ENCODE measurements around the gene FTSJ3. TPM values are rescaled to one million over a fixed set of nuclear protein-coding genes. Genes with fewer than 3 reads are reported as not detected.

FTSJ3 gene
- total RNA-seq, 1 experiment from 2014 or later: 36.7 TPM

DNA sequence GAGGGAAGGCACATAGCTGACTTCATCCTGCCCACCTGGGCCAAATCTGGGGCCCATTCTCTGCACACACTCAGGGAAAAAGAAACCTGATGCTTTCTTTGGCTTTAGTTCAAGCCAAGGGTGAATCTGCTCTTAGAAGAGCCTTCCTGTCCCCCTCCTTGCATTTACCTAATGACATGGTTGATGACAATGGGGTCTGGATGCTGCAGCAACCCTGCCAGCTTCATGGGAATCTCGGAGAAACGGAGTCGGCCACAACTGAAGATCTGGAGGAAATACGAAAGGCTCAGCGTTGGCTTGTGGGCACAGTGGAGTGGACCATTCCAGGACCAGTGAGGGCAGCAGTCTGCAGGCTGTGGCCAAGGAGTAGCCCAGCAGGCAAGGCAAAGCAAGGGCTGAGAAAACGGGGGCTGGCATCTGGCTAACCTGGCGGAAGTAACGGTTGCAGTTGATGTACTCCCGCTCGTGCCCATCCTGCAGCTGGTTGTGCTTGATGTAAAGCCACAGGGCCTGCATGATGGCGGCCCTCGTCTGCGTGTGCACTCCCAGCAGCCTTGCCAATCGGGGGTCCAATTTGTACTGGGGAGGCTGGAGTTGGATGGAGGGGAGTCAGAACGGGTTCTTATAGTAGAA is 6.4 kb upstream of the FTSJ3 start:
- ChIA-PET POLR2A (interaction anchor here (0.7 to 1.7 kb wide), 3 partner anchors 7 to 61 kb away, joined by 3 to 7 read pairs (median 6); partner anchors contain the start of genes CCDC47 and DDX42), CTCF (interaction anchor here (0.6 to 2.4 kb wide), 16 partner anchors 9 to 237 kb away, joined by 3 to 9 read pairs (median 3); partner anchors contain the start of gene DDX42)
- Mint-ChIP-seq H3K36me3 (ENCODE audit: insufficient read depth, unreplicated experiment) (peaks cover 68% of the 10 kb centered on the region), H3K4me1 (ENCODE audit: insufficient read depth, unreplicated experiment) (peaks cover 18% of the 10 kb centered on the region), H3K27me3 (ENCODE audit: insufficient read depth, unreplicated experiment) (no peaks in the 10 kb centered on the region), H3K4me3 (ENCODE audit: unreplicated experiment) (no peak overlapping the region), H3K27ac (ENCODE audit: low read depth, unreplicated experiment) (no peak overlapping the region), H3K9me3 (ENCODE audit: unreplicated experiment) (no peaks in the 10 kb centered on the region)
- TF ChIP-seq CTCF (IDR thresholded peaks at IDR 0.05; ENCODE audit: unreplicated experiment): no peak
- BruUV-seq (replicated peaks): no TSS peak
- no peak for DNase-seq (ENCODE audit: unreplicated experiment)
- intact Hi-C loops (cut with micrococcal nuclease): no loop called here

GRCh38 chr17:63833026-63833740 is 5.7 kb upstream of the FTSJ3 start:
- DNase-seq (ENCODE audit: unreplicated experiment): no peak
- intact Hi-C loops (cut with micrococcal nuclease): no loop called here
- TSS peak; percentile 31 for BruUV-seq (replicated peaks)
- Mint-ChIP-seq H3K36me3 (ENCODE audit: insufficient read depth, unreplicated experiment) (peaks cover 71% of the 10 kb centered on the region), H3K4me3 (ENCODE audit: unreplicated experiment) (no peak overlapping the region), H3K9me3 (ENCODE audit: unreplicated experiment) (no peaks in the 10 kb centered on the region), H3K27me3 (ENCODE audit: insufficient read depth, unreplicated experiment) (no peaks in the 10 kb centered on the region), H3K4me1 (ENCODE audit: insufficient read depth, unreplicated experiment) (peaks cover 15% of the 10 kb centered on the region), H3K27ac (ENCODE audit: low read depth, unreplicated experiment) (no peak overlapping the region)
- CTCF ChIA-PET: interaction anchor here (0.7 to 1.6 kb wide), 4 partner anchors 9 to 400 kb away, joined by 3 to 5 read pairs (median 4); no protein-coding TSS in a partner anchor
- TF ChIP-seq CTCF (IDR thresholded peaks at IDR 0.05; ENCODE audit: unreplicated experiment): no peak
- POLR2A ChIA-PET: interaction anchor here (1.0 to 1.2 kb wide), 2 partner anchors 8 to 60 kb away, joined by 3 to 6 read pairs; partner anchors contain the start of genes CCDC47 and DDX42

DNA sequence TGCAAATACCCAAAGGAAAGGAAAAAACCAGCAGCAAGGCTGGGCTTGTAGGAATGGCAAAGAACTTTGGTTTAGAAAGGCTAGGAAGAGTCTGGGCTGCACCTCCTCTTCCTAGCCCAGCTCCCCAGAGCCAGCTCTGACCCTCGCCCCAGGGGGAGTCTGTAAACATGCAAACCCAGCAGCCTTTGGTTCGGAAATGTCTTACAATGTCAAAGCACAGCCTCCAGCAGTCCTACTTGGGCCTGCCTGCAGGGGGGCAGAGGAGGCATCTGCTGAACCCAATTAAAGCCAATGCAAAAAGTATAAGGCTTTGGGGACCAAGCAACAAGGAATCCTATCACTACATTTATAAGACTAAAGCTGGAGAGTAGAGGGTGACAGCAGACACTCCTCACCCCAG is 5.0 kb upstream of the FTSJ3 start:
- intact Hi-C loops (cut with micrococcal nuclease): no loop called here
- peaks cover 15% of the 10 kb centered on the region for H3K4me1 Mint-ChIP-seq (ENCODE audit: insufficient read depth, unreplicated experiment)
- no peaks in the 10 kb centered on the region for H3K9me3 Mint-ChIP-seq (ENCODE audit: unreplicated experiment)
- H3K27ac Mint-ChIP-seq (ENCODE audit: low read depth, unreplicated experiment): no peak overlapping the region
- DNase-seq (ENCODE audit: unreplicated experiment): no peak
- POLR2A ChIA-PET: interaction anchor here (1.2 kb wide), 1 partner anchor 59 kb away, joined by 3 read pairs; the partner anchor contains the start of genes CCDC47 and DDX42
- BruUV-seq (replicated peaks): no TSS peak
- no peak for TF ChIP-seq CTCF (IDR thresholded peaks at IDR 0.05; ENCODE audit: unreplicated experiment)
- CTCF ChIA-PET: interaction anchor here (0.7 to 1.0 kb wide), 2 partner anchors 8 to 399 kb away, joined by 3 to 5 read pairs; no protein-coding TSS in a partner anchor
- H3K36me3 Mint-ChIP-seq (ENCODE audit: insufficient read depth, unreplicated experiment): peaks cover 78% of the 10 kb centered on the region
- no peaks in the 10 kb centered on the region for H3K27me3 Mint-ChIP-seq (ENCODE audit: insufficient read depth, unreplicated experiment)
- H3K4me3 Mint-ChIP-seq (ENCODE audit: unreplicated experiment): no peak overlapping the region

DNA sequence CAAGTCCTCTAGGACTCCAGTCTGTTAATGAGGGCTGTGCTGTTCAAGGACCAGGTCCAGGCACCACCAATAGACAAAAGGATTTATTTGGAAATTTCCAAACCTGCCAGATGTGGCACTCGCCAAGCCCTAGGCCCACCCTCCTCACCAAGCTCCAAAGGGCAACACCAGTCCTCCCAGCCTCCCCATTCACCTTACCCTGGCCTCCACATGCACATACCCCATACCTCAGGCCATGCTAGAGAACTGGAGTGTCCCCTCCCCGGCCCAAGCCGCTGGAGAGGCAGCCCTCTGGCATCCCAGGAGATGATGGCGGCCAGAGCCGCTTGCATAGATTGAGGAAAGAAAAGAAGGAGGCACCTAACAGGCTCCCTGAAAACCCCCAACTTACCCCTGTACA is 4.6 kb upstream of the FTSJ3 start:
- peaks cover 15% of the 10 kb centered on the region for H3K4me1 Mint-ChIP-seq (ENCODE audit: insufficient read depth, unreplicated experiment)
- H3K27ac Mint-ChIP-seq (ENCODE audit: low read depth, unreplicated experiment): no peak overlapping the region
- no peak for TF ChIP-seq CTCF (IDR thresholded peaks at IDR 0.05; ENCODE audit: unreplicated experiment)
- H3K36me3 Mint-ChIP-seq (ENCODE audit: insufficient read depth, unreplicated experiment): peaks cover 78% of the 10 kb centered on the region
- intact Hi-C loops (cut with micrococcal nuclease): no loop called here
- no peaks in the 10 kb centered on the region for H3K9me3 Mint-ChIP-seq (ENCODE audit: unreplicated experiment)
- no TSS peak for BruUV-seq (replicated peaks)
- no peak for DNase-seq (ENCODE audit: unreplicated experiment)
- H3K4me3 Mint-ChIP-seq (ENCODE audit: unreplicated experiment): no peak overlapping the region
- no peaks in the 10 kb centered on the region for H3K27me3 Mint-ChIP-seq (ENCODE audit: insufficient read depth, unreplicated experiment)
- CTCF ChIA-PET: no interaction called here
- POLR2A ChIA-PET: interaction anchor here (1.2 to 8.7 kb wide), 3 partner anchors 9 to 59 kb away, joined by 3 to 187 read pairs (median 4); partner anchors contain the start of genes CCDC47, DDX42 and SMARCD2
